HG03432 (cell line): Measurements from ENCODE around the gene DDX25.

Experiments used
- ATAC-seq: cut with Tn5 transposase; IDR thresholded peaks from one replicate; pipeline ENCODE4 v1.9.1; 2021; ENCODE audit warnings: mild to moderate bottlenecking, moderate library complexity; ENCODE audit not compliant: unreplicated experiment

The DDX25 gene

GRCh38 chr11:125968354-125968753 is 64.0 kb downstream of the DDX25 start:
- no peak for ATAC-seq

DNA sequence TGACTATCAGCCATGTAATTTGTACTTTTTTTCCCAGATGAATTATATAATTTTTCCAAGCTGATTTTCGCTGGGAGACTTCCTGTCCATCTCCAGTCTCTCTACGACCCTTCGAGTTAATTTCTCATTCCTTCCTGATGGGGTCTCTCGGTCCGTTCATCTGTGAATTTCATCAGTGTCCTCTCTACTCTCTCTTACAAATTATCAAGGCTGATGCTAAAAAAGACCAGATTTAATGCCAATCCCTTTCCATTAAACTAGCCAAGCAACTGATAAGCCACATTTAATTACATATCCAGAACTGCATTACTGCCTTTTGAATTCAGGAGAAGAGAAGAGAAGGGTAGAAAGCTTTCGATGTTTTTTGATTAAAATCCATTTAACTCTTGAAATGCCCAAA is 67.3 kb downstream of the DDX25 start:
- no peak for ATAC-seq

DNA sequence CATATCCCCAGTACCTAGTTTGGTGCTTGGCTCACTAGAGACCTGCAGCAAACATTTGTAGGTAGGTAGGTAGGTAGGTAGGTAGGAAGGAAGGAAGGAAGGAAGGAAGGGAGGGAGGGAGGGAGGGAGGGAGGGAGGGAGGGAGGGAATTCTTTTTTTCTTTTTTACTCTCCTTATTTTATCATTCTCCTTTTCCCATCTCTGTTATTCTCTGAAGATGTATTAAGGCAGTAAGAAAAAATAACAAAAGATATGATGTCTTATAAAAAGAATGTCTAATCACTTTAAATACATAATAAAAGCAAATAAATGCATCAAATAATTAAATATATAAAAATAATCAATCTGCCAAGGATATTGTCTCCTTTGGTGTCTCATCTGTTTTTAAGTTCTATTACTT is 70.0 kb downstream of the DDX25 start:
- ATAC-seq = no peak

- ATAC-seq = no peak
Measured at GRCh38 chr11:125975634-125976033, 71.3 kb downstream of the DDX25 start.

DNA sequence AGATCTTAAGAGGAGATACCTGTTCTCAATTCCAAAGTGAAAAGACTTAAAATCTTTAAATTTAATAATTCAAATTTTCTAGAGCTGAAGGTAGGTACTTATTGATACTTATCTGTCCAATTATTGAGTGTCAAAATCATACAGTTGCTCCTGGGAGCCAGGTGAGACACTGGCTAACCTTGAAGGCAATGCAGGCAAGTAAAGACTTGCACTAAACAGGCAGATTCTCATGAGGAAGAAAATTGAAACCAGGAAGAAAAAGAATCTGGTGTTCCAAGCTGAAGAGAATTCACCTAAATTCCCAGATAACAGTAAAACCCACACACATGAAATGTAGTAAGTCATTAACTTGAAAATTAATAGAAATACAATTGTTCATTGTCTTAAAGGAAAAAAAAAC is 71.8 kb downstream of the DDX25 start:
- no peak for ATAC-seq

DNA sequence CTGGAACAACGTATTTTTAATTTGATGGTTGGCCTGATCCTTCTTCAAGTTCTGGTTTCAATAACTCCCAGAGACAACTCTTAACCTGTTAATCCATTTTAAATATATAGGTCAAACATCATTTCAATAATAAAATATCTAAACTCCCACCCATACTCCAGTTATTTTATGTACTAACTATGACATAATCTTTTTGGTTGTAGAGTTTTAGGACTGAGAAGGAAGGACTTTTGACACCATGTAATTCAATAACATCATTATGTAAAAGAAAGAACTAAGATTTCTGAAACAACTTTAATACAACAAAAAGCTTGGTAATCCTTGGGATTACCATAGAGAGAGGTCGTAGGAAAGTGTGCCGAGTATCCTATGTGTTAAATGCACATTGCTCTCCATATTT is 73.0 kb downstream of the DDX25 start:
- ATAC-seq = no peak

DNA sequence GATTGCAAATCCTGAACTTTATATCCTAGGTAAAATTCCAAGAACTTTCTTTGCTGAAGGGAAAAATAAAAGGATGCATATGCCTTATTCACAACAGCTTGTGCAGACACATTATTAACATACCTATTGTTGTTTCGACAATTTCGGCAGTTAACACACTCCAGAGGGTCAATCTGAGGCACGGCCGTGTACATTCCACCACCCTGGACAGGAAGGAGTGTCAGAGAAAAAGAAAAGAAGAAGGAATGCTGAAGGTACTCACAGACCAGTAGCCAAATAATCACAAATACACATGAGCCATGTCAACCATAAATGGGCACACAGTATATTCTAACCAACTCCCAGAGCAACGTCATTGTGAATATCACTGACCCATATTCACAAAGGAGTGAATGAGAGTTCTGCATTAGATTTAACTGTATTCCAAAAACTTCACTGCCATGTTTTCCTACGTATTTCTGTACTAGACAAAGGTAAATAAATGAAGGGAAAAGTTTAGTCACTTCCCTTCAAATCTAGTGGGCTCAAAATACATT is 73.9 kb downstream of the DDX25 start:
- no peak for ATAC-seq
